NAMALWA (cell line): ENCODE results near the gene ZC3H18.

ENCODE experiments used
- DNase-seq: peaks from one replicate; pipeline ENCODE4 v3.0.0-alpha.2; 2015; ENCODE audit warnings: low spot score

Gene ZC3H18

DNA sequence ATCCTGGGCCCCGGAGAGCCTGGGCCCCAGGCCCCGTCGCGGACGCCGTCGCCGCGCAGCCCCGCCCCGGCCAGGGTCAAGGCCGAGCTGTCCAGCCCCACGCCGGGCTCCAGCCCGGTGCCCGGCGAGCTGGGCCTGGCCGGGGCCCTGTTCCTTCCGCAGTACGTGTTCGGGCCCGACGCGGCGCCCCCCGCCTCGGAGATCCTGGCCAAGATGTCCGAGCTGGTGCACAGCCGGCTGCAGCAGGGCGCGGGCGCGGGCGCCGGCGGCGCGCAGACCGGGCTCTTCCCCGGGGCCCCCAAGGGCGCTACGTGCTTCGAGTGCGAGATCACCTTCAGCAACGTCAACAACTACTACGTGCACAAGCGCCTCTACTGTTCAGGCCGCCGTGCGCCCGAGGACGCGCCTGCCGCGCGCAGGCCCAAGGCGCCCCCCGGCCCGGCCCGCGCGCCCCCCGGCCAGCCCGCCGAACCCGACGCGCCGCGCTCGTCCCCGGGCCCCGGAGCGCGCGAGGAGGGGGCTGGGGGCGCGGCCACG lies 36.8 kb upstream of the ZC3H18 start:
- no peak for DNase-seq

DNA sequence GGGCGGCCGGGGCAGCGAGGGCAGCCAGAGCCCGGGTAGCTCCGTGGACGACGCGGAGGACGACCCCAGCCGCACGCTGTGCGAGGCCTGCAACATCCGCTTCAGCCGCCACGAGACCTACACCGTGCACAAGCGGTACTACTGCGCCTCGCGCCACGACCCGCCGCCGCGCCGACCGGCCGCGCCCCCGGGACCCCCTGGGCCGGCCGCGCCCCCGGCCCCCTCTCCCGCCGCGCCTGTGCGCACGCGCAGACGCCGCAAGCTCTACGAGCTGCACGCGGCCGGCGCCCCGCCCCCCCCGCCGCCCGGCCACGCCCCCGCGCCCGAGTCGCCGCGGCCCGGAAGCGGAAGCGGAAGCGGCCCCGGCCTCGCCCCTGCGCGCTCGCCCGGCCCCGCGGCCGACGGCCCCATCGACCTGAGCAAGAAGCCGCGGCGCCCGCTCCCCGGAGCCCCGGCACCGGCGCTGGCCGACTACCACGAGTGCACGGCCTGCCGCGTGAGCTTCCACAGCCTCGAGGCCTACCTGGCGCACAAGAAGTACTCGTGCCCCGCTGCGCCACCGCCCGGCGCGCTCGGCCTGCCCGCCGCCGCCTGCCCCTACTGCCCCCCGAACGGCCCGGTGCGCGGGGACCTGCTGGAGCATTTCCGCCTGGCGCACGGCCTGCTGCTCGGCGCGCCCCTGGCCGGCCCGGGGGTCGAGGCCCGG lies 36.1 kb upstream of the ZC3H18 start:
- peak; percentile 74 for DNase-seq

DNA sequence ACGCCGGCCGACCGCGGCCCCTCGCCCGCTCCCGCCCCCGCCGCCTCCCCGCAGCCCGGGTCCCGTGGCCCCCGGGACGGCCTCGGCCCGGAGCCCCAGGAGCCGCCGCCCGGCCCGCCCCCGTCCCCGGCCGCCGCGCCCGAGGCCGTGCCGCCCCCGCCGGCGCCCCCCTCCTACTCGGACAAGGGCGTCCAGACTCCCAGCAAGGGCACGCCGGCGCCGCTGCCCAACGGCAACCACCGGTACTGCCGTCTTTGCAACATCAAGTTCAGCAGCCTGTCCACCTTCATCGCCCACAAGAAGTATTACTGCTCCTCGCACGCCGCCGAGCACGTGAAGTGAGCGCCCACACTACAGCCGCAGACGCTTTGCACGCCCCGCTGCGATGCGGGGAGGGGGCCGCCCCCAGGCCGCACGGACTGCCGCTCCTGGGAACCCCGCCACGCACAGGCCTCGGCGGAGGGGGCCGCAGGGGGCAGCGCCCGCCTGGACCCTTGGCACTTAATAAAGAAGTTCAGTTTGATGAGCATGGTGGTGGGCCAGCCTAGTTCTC lies 35.5 kb upstream of the ZC3H18 start:
- no peak for DNase-seq

DNA sequence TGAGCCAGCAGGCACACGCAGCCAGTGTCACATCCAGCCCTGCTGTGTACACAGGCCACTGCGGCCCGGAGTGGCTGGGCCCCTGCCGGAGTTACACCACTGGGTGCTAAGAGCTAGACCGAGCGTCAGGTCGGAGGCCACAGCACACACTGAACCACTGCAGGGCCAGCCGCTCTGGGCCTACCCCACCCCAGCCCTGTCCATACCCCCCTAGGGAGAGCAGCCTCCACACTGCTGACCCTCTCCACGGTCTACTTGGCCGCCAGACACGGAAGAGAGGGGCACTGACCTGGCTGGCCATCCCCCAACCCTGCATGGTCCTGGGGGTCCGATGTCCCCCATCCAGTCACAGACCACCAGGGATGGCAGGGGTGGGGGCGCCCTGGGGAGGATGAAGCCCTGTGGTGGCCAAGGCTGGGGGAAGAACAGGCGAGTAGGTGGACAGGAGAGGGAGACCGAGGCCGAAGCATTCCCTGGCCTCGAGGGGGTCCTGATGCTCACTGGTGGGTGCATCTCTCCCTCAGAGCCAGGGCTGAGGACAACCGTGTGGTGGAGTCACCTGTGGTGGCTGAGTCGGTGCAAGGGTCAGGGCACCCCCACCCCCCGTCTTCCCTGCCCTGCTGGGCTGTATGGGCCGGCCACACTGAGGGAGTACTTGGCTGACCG lies 34.9 kb upstream of the ZC3H18 start:
- no peak for DNase-seq

DNA sequence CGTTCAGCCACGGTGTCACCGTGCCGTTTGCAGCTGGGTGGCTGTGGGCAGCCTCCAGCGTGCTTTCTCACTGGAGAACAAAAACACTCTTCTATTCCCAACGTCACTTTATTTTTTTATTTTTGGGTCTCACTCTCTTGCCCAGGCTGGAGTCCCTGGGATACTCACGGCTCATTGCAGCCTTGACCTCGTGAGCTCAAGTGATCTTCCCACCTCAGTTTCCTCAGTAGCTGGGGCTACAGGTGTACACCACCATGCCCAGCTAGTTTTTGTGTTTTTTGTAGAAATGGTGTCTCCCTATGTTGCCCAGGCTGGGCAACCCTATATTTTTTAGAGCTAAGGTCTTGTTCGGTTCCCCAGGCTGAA lies 34.4 kb upstream of the ZC3H18 start:
- DNase-seq = no peak

DNA sequence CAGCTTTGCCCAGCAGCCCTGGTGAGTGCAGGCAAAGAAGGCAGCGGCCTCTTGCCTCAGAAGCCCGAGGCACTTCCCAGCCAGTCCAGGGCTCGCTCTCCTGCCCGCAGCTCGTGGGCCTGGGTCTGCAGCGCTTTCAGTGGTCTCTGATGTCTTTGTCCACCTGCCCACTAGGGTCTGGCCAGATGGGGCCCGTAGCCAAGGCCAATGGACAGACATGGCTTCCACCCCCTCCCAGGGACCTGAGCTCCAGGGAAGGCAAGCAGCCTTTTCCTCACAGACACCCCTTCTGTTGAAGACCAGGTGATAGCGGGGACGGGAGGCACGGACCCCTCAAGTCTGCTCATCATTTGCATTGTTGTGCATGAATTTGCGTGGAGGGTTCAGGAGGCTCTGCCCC lies 33.7 kb upstream of the ZC3H18 start:
- DNase-seq = no peak

DNA sequence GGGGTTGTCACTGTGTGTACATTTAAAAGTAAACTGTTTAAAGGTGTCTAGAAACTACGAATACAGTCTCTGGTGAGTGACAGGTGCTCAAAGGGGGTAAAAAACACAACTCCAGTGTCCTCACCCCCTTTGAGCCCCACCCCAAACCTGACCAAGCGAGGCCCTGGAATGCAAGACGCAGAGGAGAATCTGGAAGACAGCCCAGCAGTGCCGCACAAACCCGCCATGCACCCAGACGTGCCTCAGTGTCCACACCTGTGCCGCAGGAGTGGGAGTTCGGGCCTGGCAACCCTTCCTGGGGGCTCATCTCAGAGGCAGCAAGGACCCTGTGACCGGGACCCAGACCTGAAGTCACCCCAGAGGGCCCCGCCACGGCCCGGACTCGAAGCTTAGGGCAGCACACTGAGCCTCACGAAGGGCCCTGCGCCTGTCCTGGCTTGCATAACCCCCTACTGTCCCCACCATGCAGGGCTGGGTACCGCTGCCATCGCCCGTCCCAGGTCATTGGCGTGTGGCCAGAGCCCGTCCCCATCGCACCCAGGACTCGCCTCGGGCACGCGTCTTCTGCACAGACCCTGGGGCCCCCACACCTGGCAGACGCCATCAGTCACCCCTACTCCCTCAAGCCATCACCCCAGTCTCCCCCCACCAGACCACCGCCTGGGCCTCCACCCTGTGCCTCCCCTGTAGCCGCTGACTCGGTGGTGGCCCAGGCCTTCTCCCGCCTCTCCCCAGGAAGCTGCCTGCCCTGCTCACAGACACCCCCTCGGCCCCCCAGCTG lies 33.0 kb upstream of the ZC3H18 start:
- no peak for DNase-seq

DNA sequence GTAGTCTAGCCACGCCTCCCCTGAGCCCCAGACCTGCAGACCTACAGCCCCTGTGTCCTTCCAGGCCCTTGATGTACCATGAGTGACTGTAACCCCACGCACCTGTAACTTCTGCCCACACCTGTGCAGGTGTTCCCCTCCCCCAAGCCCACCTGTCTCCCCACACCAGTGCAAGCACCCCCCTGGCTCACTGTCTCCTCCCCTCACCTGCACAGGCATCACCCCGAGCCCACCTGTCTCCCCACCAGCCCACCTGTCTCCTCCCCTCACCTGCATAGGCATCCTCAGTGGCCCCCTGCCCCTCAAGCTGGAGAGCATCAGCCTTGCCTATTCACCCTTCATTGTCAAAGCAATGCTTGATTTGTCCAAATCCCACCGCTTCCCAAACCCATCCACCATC lies 32.3 kb upstream of the ZC3H18 start:
- DNase-seq = no peak

DNA sequence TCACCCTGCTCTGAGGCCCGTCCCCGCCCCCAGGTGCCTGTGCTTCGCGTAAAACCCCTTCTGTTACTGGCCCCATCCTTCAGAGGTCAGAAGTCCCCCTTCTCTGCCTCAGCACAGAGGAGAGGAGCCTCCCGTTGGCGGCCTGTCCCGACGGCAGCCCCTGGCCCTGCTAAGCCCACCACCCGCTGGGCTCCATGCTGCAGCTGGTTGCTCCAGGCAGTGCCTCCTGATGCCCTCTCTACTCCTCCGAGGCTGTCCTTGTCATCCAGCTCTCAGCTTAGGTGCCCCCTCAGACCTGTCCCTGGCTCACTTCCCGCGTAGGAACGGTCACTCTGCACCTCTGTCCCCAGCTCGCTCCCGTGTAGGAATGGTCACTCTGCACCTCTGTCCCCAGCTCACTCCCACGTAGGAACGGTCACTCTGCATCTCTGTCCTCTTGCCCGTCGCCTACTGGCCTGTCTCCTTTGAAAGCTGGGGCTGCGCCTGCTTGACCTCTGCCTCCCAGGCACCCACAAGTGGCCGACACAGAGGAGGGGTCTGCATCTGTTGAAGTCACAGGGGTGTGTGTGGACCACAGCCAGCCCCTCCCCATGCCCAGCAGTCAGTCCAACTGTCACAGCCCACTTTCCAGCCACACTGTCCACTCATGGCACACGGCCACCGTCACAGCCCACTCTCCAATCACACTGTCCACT lies 31.7 kb upstream of the ZC3H18 start:
- DNase-seq = no peak

DNA sequence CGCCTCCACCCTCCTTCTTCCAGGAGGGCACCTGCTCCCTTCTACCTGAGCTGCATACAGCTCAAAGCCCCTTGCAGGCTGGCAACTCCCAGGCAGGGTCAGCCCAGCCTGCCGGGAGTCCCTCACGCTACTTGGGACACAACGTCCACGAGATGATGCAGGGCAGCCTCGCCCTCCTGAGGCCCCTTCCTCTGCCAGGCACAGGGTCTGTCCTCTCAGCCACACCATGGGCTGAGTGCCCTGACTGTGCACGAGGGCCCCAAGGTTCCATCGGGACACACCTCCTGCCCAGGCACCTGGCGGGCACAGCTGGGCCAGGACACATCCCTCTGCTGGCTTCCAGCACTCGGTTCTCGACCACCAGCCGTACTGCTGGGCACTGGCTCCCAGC lies 30.9 kb upstream of the ZC3H18 start:
- DNase-seq = no peak

DNA sequence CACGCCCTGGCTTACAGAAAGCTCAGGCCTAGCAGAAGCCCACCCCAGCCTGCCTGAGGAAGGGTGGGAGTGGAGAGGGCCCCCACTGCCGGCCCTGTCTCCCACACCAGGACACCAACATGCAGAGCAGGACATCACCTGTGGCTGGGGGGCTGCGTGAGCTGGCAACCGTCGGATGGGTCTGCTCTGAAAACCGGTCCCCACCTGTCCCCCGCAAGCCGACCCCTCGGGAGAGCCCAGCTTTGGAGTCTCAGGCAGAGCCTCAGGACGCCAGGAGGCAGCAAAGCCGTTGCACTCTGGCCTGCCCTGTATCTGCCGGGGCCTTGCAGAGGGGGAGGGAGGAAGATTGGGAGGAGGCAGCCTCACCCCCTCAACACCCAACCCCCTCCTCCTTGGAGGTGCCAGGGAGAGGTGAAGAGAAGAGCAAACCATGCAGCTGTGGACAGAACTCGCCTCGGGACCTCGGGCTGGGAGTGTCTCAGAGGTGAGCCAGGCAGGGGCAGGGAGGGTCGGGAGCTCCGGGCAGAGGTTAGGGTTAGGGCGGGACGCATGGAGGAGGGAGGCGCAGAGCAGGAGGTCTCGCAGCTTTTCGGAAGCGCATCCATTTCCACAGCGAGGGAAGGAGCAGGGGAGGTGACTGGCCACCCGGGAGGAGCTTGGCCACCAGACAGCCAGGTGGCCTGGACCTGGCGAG lies 30.4 kb upstream of the ZC3H18 start:
- DNase-seq = no peak

DNA sequence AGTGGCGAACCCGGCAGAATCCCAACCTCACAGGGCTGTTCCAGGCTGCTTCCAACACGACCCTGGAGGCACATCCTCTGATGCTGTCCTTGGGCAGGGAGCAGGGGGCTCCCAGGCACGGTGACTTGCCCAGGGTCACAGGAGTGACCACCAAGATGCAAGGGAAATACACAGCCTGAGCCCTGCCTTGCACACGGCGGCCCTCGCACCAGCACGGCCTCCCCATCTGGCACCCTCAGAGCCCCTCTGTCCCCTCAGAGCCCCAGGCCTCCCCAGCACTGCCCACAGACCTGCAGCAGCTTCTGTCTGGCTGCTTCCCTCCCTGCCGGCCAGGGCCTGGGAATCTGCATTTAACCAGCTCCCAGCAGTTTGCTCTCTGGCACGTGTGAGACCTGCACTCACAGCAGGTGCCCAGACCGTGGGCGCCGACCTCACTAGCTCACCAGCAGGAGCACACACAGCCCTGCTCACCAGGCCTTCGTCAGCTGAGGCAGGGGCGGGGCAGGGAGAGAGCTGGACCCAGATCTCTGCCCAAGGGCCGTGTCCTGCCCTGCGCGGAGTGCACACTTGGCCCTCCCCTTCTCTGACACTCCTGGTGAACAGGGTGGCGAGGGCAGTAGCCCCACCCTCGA lies 29.7 kb upstream of the ZC3H18 start:
- no peak for DNase-seq

DNA sequence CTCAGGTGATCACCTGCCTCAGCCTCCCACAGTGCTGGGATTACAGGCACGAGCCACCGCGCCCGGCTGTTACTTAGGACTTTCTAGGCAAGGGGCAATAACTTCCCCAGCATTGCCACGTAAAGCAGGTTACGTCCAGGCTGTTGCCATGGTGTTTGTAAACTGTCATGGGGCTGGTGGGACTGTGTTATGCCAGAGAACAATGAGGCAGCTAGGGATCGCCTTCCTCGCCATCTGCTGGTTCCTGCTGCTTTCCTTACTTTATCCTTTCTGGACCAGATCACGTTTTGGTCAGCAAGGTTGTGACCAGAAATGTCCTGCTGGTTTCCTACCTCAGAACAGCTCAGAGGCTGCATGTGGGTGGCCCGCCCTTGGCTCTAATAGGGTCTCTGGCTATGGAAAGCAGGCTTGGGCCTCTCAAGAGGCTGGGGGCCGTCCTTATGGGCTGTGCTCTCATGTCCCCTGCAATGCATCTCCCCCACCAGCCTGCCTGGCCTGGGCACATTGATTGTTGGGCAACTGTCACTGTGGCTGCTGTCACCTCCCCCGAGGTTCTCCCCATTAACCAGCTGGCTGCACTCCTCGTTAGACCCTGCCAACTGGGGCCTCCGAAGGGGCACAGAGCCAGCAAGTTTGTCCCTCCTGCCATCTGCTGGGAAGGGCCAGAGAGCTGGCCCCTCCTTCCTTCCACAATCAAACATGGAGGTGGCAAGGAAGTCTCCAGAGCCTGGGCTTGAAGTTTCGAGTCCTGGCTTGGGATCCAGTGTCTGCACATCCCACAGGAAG lies 28.2 kb upstream of the ZC3H18 start:
- DNase-seq = no peak

DNA sequence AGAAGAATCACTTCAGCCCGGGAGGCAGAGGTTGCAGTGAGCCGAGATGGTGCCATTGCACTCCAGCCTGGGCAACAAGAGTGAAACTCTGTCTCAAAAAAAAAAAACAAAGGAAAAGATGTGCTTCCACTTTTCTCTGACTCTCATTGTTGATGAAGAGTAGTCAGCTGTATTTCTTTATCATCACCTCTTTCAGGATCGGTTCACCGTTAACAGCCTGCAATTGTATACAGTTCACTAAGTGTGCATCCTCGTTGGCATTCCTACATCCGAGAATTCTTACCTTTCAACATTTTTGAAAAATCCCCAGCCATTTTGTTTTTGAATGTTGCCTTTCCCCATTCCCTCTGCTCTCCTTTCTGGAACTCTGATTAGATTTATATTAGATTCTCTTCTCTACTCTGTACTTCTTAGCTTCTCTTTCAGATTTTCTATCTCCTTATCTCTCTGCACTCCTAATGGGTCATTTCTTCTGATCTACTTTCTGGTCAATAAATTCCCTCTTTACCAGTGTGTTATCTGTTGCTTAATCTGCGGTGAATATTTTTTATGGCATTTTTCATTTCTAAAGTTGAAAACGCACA lies 26.9 kb upstream of the ZC3H18 start:
- no peak for DNase-seq

DNA sequence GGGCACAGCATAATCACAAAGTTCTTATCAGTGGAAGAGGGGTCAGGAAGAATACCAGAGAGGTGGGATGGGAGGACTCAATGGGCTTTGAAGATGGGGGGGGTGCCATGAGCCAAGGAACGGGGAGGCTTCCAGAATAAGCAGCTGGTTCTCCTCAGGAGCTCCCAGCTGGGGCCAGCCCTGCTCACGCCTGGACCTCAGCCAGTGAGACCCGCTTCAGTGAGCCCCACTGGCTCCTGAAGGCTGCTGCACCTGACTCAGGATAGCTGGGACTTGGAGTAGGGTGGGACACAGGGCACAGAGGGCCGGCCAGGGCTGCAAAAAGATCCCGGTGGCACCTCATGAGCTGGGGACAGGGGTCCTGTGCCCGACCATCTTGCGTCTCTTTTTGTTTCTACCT lies 24.4 kb upstream of the ZC3H18 start:
- no peak for DNase-seq

DNA sequence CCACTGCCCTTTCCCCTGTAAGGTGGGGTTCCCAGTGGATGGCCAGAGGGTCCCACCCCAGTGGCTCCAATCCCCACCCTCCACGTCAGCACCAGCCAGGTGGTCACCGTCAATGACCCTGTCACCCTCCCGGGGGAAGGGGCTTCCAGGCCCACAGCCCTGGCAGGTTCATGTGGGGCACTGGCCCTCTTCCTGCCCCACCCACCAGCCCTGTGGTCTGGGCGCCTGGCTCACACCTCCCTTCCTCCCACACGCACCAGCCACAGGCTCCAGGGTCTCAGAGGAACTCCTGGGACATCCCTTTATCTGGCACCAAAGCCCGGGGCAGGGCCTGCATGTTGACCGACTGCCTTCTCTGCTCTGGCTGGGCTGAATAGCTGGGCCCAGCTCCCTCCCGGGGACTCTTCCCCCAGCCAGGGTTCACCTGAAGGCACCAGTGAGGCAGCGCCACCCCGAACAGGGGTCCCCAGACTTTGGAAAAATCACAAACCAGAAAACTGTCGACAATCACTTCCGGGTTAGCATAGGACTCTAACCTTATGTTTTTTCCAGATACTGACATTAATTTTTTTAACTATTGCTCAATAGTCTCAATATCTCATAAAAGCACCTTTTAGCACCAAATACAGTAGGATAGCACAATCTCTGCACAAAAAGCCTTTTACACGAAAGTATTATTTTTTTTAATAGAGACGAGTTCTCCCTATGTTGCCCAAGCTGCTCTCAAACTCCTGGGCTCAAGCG lies 21.9 kb upstream of the ZC3H18 start:
- DNase-seq = no peak

DNA sequence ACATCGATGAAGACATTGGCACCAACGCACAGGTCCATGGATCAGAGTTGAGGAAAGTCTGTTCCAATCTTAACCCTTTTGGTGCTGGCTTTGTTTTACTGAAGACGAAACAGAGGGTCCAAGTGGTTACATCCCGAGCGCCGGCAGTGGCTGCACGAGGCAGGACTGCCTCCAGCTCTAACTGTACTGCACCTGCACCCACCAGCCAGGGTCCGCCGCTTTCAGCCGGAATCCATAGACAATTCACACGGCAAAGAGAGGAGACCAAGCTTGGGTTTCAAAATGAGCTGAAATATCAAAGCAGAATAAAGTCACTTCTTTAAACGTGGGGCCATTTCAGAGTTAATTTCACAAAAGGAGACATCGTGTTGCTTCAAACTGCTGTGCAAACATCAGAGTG lies 21.2 kb upstream of the ZC3H18 start:
- no peak for DNase-seq

DNA sequence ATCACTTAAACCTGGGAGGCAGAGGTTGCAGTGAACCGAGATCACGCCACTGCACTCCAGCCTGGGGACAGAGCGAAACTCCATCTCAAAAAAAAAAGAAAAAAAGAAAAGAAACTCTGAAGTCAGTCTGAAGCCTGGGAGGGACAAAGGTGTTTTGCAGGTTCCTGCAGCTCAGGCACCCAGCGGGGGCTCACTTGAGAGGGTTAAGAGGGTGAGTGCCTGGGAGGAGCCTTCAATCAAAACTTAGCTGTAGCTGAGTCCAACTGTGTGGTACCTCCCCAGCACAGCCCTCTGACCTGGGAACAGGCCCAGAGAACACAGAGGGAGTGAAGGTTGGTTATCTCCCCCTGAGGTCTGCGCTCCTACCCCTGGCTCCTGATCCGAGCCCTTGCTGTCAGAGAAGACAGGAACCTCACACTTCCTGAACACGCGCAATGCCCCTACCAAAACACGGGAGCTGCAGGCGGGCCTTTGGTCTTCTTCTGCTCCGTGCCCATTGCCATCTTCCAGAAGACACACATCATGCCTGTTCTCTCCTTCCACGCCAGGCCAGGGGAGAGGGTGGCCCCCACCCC lies 20.4 kb upstream of the ZC3H18 start:
- DNase-seq = no peak

DNA sequence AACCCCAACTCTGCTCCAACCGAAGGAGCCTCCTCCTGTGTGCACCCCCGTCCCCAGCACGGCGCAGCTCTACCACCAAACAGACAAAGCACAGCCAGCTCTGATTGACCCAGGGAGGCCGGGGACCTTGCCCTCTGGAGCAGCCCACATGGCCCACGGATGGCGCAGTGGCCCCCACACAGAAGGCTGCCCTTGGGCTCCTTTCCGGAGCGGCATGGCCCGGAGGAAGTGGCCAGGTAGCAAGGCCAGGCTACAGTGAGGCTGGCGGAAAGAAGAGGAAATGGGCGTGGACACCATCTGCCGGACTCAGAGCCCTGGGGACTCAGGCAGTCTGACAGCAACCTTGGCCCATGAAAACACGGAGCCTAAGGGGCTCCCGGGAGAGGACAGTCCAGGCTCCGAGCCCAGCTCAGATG lies 19.9 kb upstream of the ZC3H18 start:
- no peak for DNase-seq
